Testis (tissue), 3 donors: Measurements from ENCODE around the gene PDE6H. TPM values are rescaled to one million over a fixed set of nuclear protein-coding genes. Genes with fewer than 3 reads are reported as not detected.

Experiments
- DNase-seq: peaks from one replicate; pipeline ENCODE4 v3.0.0-alpha.2; 2019
- H3K27ac ChIP-seq, 2 donors: fragments of 200-600 bp; sonication (generic); one replicate each; pipeline ENCODE4 v1.5.1; 2019
- H3K27me3 ChIP-seq: fragments of 200-600 bp; sonication (generic); one replicate; pipeline ENCODE4 v1.5.1; 2019
- H3K36me3 ChIP-seq: fragments of 200-600 bp; sonication (generic); one replicate; pipeline ENCODE4 v1.5.1; 2017; ENCODE audit warnings: low read depth; ENCODE audit errors: missing control alignments
- H3K4me1 ChIP-seq: fragments of 200-600 bp; sonication (generic); one replicate; pipeline ENCODE4 v1.5.1; 2019
- H3K4me3 ChIP-seq, 2 donors: fragments of 200-600 bp; sonication (generic); one replicate each; pipeline ENCODE4 v1.5.1; 2017 to 2019
- H3K9me3 ChIP-seq: fragments of 200-600 bp; sonication (generic); one replicate; pipeline ENCODE4 v1.5.1; 2017
- POLR2A ChIP-seq: fragments of 450-650 bp; IDR thresholded peaks from one replicate; pipeline ENCODE4 v1.6.1; 2017; ENCODE audit warnings: antibody characterized with exemption, mild to moderate bottlenecking, moderate library complexity
- WGBS, 2 donors: methylation state at CpG; one replicate each; pipeline ENCODE4 v1.1.5; 2018; 5-methylcytosine and 5-hydroxymethylcytosine counted together
- intact Hi-C: fragments of 100-400 bp; cut with DNase I; formaldehyde crosslinking; loops from one replicate; pipeline ENCODE4 v1.15.1; 2023; ENCODE audit warnings: low total_unique reads
- polyA plus RNA-seq: library from polyadenylated mRNA; stranded (reverse); fragments of 350-450 nt; fragmentation: Illumina TruSeq; extraction: RNeasy Lipid Tissue Mini Kit (QIAGEN cat#74804); gene quantifications from one replicate; pipeline ENCODE4 v1.2.3, GENCODE V29; 2014; ENCODE audit warnings: low read depth, low replicate concordance; ENCODE audit not compliant: insufficient read depth
- total RNA-seq, 2 donors: library from RNA; depleted of rRNA; stranded (reverse); fragments of >200 nt; gene quantifications; one replicate each; pipeline ENCODE4 v1.2.3, GENCODE V29; 2016
- TF ChIP-seq, protein P1 (sequence below), 3 experiments: fragments of 450-650 bp in 2 of 3; fragments of 200-600 bp in 1 of 3; sonication (generic) in 1 of 3; IDR thresholded peaks; one replicate each; pipeline ENCODE4 v1.5.1; 2016 to 2019; ENCODE audit warnings: antibody characterized with exemption in 3 of 3, mild to moderate bottlenecking in 2 of 3, moderate library complexity in 1 of 3

PDE6H gene
- total and polyA plus RNA-seq, 3 donors from 2014 or later, result not detected

DNA sequence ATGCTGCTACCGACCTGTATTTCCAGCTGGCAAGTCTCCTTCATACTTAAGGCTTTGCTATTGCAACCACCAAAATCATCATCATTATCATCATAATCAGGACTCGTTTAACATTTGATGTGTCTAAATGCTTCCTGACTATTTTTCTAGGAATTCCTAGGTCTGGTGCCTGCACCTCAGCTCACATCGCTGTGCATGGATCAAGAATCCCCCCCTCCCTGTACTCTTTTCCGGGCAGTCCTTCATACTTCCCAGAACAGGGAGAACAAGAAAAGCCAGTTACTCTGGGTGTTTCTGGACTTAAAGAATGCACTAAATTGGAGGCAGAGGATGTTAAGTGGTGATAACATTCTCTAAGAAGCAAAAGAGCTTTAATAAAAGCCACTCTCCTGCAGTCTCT lies 43.9 kb upstream of the PDE6H start:
- WGBS, 2 donors, result 42 to 47% methylated on average over 4 of the region's 4 CpGs
- H3K36me3 ChIP-seq, result no peaks in the 10 kb centered on the region
- H3K27ac ChIP-seq, result peak overlapping the region in 1 of 2 donors; percentile 0
- peaks cover 5% of the 10 kb centered on the region for H3K4me1 ChIP-seq
- no peak for DNase-seq
- no peak overlapping the region for H3K4me3 ChIP-seq
- TF ChIP-seq, protein P1, sequence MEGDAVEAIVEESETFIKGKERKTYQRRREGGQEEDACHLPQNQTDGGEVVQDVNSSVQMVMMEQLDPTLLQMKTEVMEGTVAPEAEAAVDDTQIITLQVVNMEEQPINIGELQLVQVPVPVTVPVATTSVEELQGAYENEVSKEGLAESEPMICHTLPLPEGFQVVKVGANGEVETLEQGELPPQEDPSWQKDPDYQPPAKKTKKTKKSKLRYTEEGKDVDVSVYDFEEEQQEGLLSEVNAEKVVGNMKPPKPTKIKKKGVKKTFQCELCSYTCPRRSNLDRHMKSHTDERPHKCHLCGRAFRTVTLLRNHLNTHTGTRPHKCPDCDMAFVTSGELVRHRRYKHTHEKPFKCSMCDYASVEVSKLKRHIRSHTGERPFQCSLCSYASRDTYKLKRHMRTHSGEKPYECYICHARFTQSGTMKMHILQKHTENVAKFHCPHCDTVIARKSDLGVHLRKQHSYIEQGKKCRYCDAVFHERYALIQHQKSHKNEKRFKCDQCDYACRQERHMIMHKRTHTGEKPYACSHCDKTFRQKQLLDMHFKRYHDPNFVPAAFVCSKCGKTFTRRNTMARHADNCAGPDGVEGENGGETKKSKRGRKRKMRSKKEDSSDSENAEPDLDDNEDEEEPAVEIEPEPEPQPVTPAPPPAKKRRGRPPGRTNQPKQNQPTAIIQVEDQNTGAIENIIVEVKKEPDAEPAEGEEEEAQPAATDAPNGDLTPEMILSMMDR (IDR thresholded peaks at IDR 0.05), result no peak
- no peak for TF ChIP-seq POLR2A
- no peaks in the 10 kb centered on the region for H3K27me3 ChIP-seq
- intact Hi-C loops, result no loop called here
- H3K9me3 ChIP-seq, result no peaks in the 10 kb centered on the region

DNA sequence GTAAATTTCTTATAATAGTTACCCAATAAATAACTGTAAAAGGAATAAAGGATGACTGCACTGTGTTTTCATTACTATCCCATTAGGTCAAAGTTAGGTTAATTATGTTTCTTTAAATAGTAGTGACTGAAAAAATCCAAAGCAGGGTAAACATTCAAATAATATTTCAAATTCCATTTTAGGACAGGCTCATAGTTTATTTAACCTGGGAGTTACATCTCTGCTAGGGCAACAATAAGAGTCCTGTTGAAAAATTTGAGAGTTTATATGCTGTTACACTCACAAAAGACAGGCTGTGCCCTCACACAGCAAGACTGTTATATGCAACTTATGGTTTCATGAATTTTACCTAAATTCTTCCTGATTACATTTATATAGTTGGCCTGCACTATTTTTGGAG lies 42.5 kb upstream of the PDE6H start:
- no peaks in the 10 kb centered on the region for H3K36me3 ChIP-seq
- intact Hi-C loops, result no loop called here
- H3K27ac ChIP-seq, result peak overlapping the region in 1 of 2 donors; percentile 0
- DNase-seq, result no peak
- H3K4me3 ChIP-seq, result no peak overlapping the region
- no peaks in the 10 kb centered on the region for H3K9me3 ChIP-seq
- peaks cover 5% of the 10 kb centered on the region for H3K4me1 ChIP-seq
- TF ChIP-seq, protein P1 (IDR thresholded peaks at IDR 0.05), result peak in 1 of 3 experiments; percentile 40
- TF ChIP-seq POLR2A, result no peak
- H3K27me3 ChIP-seq, result no peaks in the 10 kb centered on the region

DNA sequence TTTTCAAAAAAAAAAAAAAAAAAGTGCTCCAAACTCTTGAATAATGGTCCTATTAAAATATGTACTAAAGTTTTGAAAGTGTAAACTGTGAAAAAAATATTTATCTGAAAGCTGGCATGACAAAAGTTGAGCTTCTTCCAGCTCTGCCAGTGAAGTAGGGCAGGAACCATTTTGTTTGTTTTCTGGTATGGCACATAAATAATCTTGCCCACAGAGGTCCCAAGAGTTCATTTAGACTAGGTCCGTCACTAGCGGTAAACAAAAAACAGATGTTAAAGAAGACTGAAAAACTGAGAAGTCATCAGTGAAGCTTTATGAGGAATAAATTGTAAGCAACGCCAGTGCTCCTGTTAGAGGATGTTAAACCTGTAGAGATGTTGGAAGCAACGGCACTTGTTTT lies 41.5 kb upstream of the PDE6H start:
- Histone ChIP-seq H3K4me3 (no peak overlapping the region), H3K4me1 (peaks cover 5% of the 10 kb centered on the region), H3K27me3 (no peaks in the 10 kb centered on the region), H3K27ac (no peak overlapping the region), H3K36me3 (no peaks in the 10 kb centered on the region), H3K9me3 (no peaks in the 10 kb centered on the region)
- intact Hi-C loops, result no loop called here
- DNase-seq, result no peak
- 78 to 80% methylated on average over 4 of the region's 4 CpGs for WGBS, 2 donors
- no peak for TF ChIP-seq POLR2A
- TF ChIP-seq, protein P1 (IDR thresholded peaks at IDR 0.05), result no peak

DNA sequence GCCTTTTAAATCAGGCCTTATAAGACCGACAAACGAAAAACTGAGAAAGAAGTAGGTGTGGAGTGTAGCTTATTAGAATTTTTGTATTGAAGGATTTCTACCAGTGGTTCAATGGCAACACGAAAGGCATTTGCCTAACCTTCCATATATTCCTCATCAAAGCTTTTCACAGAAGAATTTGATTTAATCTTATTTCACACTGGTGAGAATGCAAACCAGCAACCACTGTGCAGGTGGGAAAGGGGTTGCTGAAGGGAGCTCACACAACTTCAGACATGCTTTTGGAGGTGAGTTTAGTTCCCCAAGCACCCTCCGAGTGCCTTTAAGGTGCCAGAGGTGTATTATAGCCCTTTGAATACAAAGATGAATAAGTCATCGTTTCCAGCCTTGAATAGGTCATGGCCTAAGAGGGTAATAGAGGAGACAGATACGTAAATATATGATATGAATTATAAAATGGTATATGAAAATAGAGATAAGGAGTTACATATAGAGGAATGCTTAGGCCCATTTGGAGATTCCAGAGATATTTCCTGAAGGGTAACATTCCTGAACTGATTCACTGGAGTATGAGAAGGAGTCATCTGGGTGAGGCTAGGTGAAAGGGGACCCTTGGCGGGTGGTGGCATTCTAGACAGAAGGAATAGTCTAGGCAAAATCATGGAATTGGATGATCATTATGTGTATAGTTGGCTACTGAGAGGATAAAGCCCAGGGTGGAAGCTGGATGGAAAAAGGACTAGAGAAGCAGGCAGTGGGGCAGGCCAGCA lies 40.9 kb upstream of the PDE6H start:
- TF ChIP-seq, protein P1 (IDR thresholded peaks at IDR 0.05), result no peak
- TF ChIP-seq POLR2A, result no peak
- Histone ChIP-seq H3K27me3 (no peaks in the 10 kb centered on the region), H3K27ac (no peak overlapping the region), H3K4me3 (no peak overlapping the region), H3K36me3 (no peaks in the 10 kb centered on the region), H3K4me1 (peaks cover 5% of the 10 kb centered on the region), H3K9me3 (no peaks in the 10 kb centered on the region)
- no peak for DNase-seq
- intact Hi-C loops, result no loop called here
- 90 to 93% methylated on average over 7 of the region's 7 CpGs for WGBS, 2 donors

DNA sequence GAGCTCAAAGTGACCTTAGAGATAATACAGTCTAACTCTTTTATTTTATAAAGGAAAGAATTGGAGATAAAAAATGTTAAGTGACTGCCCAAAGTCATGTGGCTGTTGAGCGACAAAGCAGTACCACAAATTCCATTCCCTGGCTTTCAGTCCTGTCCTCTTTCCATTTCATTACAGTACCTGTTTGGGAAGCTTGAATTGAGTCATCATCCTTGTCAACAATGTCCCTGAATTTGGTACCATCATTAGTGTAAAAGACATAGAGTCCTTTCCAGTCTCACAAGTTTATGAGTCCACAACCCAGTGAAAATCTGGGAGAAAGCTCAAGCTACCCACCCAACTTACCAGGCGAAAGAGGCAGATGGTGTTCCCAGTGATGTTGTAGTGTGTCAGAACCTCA lies 38.3 kb upstream of the PDE6H start:
- Histone ChIP-seq H3K27ac (no peak overlapping the region), H3K4me3 (no peak overlapping the region), H3K36me3 (no peaks in the 10 kb centered on the region), H3K9me3 (no peaks in the 10 kb centered on the region), H3K4me1 (no peaks in the 10 kb centered on the region), H3K27me3 (no peaks in the 10 kb centered on the region)
- no peak for DNase-seq
- no peak for TF ChIP-seq POLR2A
- TF ChIP-seq, protein P1 (IDR thresholded peaks at IDR 0.05), result no peak
- intact Hi-C loops, result no loop called here
- 95 to 98% methylated on average over 2 of the region's 2 CpGs for WGBS, 2 donors
